ENCODE results near the gene FRAT2.
A peak's percentile ranks its signal among the peaks of the same experiment; 100 is the strongest.

Gene FRAT2

DNA sequence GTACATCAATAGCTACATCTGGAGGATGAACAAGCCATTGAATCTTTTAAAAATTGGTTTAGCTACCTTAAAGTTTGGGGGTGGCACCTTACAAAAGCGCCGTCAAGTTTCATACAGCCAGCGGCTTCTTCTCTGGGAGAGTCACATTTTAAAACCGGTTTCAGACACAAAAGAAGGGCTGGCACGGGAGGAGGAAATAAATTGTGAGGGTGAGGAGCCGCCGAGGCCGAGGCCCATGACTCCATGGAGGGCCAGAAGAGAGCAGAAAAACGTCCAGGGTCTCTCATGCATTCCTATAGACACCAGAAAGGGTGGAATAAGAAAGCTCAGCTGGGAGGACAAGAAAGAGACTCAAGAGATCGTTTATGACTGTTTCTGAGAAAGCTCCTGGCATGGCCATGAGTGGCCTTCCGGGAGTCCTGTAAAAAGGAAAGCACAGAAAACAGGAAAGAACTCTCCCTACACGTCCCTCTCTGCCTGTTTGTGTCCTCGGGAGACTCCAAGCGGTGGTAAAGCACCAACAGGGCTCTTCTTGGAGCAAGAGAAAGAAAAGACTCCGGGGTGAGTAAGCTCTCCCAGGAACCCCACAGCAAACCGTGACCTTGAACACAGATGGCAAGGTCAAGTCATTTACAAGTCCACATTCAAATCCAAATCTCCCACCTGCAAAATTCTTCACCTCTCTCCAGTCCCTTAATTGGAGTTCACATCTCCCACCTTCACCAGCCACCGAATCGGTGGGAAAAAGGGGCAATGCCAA is 1.8 kb downstream of the FRAT2 start:
- no peak for FAIRE-seq
- DNase-seq (ENCODE audit: insufficient read length, low spot score) = no peak
- TF ChIP-seq, protein P1, sequence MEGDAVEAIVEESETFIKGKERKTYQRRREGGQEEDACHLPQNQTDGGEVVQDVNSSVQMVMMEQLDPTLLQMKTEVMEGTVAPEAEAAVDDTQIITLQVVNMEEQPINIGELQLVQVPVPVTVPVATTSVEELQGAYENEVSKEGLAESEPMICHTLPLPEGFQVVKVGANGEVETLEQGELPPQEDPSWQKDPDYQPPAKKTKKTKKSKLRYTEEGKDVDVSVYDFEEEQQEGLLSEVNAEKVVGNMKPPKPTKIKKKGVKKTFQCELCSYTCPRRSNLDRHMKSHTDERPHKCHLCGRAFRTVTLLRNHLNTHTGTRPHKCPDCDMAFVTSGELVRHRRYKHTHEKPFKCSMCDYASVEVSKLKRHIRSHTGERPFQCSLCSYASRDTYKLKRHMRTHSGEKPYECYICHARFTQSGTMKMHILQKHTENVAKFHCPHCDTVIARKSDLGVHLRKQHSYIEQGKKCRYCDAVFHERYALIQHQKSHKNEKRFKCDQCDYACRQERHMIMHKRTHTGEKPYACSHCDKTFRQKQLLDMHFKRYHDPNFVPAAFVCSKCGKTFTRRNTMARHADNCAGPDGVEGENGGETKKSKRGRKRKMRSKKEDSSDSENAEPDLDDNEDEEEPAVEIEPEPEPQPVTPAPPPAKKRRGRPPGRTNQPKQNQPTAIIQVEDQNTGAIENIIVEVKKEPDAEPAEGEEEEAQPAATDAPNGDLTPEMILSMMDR (IDR thresholded peaks at IDR 0.05; ENCODE audit: insufficient read depth, missing control alignments) = peak; percentile 18

DNA sequence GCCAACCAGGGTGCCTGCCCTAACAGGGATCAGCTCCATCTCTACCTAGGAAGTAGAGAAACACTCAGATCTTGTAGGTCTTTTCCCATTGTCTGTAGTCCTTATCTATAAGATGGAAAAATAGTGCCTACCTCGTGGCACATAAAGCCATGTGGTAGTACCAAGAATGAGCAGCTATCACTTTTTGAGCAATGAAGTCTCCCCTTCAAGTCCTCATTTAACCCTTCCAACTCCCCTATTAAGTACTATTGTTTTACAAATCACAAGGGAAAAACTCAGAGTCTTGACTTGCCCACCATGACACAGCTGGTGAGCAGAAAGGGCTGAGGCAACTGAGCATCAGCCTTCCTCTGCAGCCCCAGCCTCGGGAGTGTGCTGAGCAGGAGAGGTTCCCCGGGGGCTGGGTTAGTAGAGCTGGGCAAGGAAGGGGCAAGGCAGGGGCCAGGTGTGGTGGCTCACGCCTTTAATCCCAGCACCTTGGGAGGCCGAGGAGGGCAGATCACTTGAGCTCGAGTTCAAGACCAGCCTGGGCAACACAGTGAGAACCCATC is 3.3 kb downstream of the FRAT2 start:
- FAIRE-seq (no peak), DNase-seq (ENCODE audit: insufficient read length, low spot score) (no peak)
- TF ChIP-seq, protein P1 (IDR thresholded peaks at IDR 0.05; ENCODE audit: insufficient read depth, missing control alignments) = no peak

DNA sequence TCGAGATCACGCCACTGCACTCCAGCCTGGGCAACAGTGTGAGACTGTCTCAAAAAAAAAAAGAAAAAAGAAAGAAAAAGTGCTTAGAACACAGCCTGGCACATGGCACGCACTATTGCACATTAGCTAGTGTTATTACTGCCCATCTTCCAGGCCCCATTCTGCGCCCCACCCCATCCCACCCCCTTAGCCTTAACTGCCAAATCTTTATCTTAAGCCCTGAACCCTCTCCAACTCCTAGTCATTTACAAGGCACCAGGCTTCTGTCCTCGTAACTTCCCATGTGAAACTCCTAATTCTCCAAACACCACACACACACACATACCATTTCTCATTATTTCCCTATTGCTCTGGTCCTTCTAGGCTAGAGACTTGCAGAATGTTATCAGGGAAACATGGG is 4.8 kb downstream of the FRAT2 start:
- FAIRE-seq (no peak), DNase-seq (ENCODE audit: insufficient read length, low spot score) (no peak)
- TF ChIP-seq, protein P1 (IDR thresholded peaks at IDR 0.05; ENCODE audit: insufficient read depth, missing control alignments) = no peak

DNA sequence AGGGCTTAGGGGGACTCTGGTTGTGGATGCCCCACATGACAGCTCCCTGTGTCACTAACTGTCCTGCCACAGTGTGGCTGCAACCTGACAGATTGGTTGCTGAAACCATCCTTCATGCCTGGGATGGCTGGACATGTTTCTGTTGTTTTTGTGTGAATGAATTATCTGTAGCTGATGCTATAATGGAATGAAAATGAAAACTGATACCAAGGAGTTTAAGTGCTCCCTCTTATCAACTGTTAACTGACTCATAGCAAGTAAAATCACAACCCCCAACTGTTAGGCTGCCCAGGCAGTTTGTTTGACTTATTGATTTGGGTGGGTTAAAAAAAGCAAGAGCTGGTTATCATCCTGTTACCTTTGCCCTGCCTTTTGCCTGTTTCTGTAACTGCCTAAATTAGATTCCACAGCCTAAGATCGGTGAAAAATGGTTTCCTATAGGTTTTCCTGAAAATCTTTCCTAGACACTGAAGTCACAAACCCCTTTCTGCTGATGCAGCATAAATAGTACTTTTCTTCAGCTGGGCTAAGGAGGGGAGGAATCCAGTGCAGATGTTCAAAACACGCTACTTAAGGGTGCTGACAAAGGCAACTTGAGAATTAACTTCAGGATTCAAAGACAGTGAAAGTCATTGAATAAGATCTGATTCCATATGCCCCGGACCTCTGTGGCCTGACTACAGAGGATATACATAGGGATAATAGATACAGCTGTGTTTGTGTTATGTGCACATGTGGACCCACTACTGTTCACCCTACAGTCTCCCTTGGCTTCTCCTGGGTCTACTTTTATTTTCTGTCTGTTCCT is 5.7 kb downstream of the FRAT2 start:
- TF ChIP-seq, protein P1 (IDR thresholded peaks at IDR 0.05; ENCODE audit: insufficient read depth, missing control alignments) = no peak
- DNase-seq (ENCODE audit: insufficient read length, low spot score) = no peak
- no peak for FAIRE-seq

DNA sequence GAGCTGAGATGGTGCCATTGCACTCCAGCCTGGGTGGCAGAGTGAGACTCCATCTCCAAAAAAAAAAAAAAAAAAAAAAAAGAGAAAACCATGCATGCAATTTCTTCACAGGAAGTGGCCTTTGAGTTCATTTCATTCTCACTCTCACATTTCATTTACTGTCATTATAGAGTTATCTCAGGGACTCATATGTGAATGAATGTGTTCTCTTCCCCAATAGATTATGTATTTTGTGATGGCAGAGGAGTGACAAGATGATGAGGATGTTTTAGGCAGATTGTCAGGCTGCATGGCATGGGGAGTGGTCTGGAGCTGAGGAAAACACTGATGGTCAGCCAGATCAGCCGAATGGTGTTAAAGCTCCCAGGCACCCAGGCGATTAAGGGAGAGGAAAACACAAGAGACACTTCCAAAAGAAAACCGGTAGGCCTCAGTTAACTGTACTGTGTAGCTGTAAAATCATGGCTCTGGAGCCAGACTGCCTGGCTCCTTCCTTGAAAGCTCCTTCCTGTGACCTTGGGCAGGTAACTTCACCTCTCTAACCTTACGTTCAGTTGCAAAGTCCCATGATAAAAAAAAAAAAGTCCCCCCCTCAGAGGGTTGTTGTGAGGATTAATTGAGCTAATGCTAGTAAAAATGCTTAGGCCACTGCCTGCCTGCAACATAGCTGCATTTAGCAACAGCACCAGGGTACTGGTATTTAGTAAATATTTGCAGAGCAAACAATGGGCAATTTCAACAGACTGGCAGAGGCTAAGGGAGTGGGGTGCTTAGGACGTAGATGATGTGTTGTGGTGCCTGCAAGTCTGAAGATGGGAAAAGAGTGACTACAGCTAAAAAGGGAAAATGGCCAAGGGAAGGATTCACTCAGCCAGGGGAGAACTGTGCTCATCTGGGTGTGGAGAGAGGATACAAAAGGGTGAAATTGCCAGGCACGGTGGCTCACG is 6.9 kb downstream of the FRAT2 start:
- FAIRE-seq (no peak), DNase-seq (ENCODE audit: insufficient read length, low spot score) (no peak)

DNA sequence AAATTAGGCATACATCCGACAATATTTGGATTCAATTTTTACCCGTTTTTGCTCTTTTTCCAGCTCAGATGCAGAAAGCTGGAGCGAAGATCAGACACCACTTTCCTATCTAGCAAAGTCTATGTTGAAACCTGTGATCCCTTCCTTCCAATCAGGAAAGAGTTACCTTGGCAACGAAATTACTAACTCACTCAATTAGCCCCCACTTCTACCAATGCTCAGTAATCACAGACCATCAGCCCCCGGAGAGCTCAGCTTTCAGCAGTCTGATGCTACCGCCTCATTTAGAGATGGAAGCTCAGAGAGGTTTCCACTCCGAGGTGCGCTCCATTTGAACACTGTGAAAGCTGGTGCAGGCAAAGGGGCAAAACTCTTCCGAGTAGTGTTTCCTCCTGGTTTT is 8.8 kb downstream of the FRAT2 start:
- TF ChIP-seq, protein P1 (IDR thresholded peaks at IDR 0.05; ENCODE audit: insufficient read depth, missing control alignments) = no peak
- DNase-seq (ENCODE audit: insufficient read length, low spot score) = no peak
- FAIRE-seq = no peak

More for the DNA sequence above, 6.9 kb downstream of the FRAT2 start:
- TF ChIP-seq, protein P1 (IDR thresholded peaks at IDR 0.05; ENCODE audit: insufficient read depth, missing control alignments) = no peak
